ENCODE results near the gene MXD1. TPM values are rescaled to one million over a fixed set of nuclear protein-coding genes. Genes with fewer than 3 reads are reported as not detected.
"Not testable (repeated sequence)": the region's sequence is repeated elsewhere in the genome, so short reads cannot be mapped to it uniquely, and the experiment has no call there.

MXD1 gene
- total and polyA plus RNA-seq, 9 of the 15 experiments (the other 6 are each of a cell fraction or from before 2014, with no cell fraction given): 6.7 to 35.9 (median 11.0) TPM

- POLR2A ChIA-PET: interaction anchor here (0.6 to 2.5 kb wide), 4 partner anchors 8 to 346 kb away, joined by 3 to 17 read pairs (median 4); partner anchors contain the start of gene MXD1
- H2AFZ ChIP-seq (ENCODE audit: low read depth, low read length); DNase-seq (ENCODE audit: extremely low read depth in 1 of 4, low spot score in 3 of 4); H3K4me1 ChIP-seq (replicated peaks in 1 of 2; ENCODE audit: control insufficient read depth in 2 of 2, insufficient read depth in 2 of 2, low read length in 2 of 2); H3K27ac ChIP-seq (ENCODE audit: extremely low read depth, low read depth, low read length); H3K9me1 ChIP-seq (ENCODE audit: control insufficient read depth, insufficient read depth, low read length); FAIRE-seq; H4K20me1 ChIP-seq (replicated peaks; ENCODE audit: control insufficient read depth, insufficient read depth, low read length); in situ Hi-C loops (cut with MboI); CTCF ChIA-PET (ENCODE audit: low intra/inter-chr PET ratio); BruUV-seq (replicated peaks); H3K27me3 ChIP-seq (ENCODE audit: control insufficient read depth in 2 of 2, insufficient read depth in 2 of 2, low read length in 2 of 2); H3K9me3 ChIP-seq (replicated peaks; ENCODE audit: control insufficient read depth, insufficient read depth, low read depth, low read length): not testable (repeated sequence)
- intact Hi-C loops (cut with micrococcal nuclease): loop anchor here (5.0 to 10.0 kb wide), 2 partner anchors 70 to 172 kb away; partner anchors contain the start of gene GMCL1
- ATAC-seq: peak; percentile 48
- Histone ChIP-seq H3K79me2 (ENCODE audit: control insufficient read depth, insufficient read depth, low read length) (peaks cover 18% of the 10 kb centered on the region), H3K36me3 (ENCODE audit: control insufficient read depth, insufficient read depth, low read length) (peaks cover 39% of the 10 kb centered on the region), H3K9ac (ENCODE audit: insufficient read depth in 1 of 2, low read depth in 2 of 2, low read length in 2 of 2) (peak overlapping the region; percentile 88 to 89), H3K4me3 (peak overlapping the region; percentile 68), H3K4me2 (ENCODE audit: insufficient read depth, low read length) (peak overlapping the region; percentile 89)
- 0 out of 2 replicates have a peak, but pooled peaks have one; percentile 7 for TF ChIP-seq KAT7 (CRISPR knock-in tag; IDR thresholded peaks at IDR 0.05; ENCODE audit: borderline replicate concordance)
- 28% methylated on average over 18 of the region's 23 CpGs for WGBS (ENCODE audit: insufficient coverage, low coverage, missing lambda C conversion rate)
Measured at GRCh38 chr2:69894737-69895136, 20.2 kb upstream of the MXD1 start.

GRCh38 chr2:69902213-69902922 is 12.5 kb upstream of the MXD1 start:
- no peak for DNase-seq (ENCODE audit: extremely low read depth in 1 of 4, low spot score in 3 of 4)
- TF ChIP-seq ZNF507 (tag; conservative IDR thresholded peaks at IDR 0.05) (no peak), HBP1 (CRISPR knock-in tag; IDR thresholded peaks at IDR 0.05) (peak; percentile 71; the same call in 1 of the 2 replicates), ZBTB26 (CRISPR knock-in tag; IDR thresholded peaks at IDR 0.05) (peak; percentile 74; the same call in 1 of the 2 replicates), ZNF184 (CRISPR knock-in tag; IDR thresholded peaks at IDR 0.05) (no peak), ZNF263 (CRISPR knock-in tag; IDR thresholded peaks at IDR 0.05; ENCODE audit: borderline replicate concordance) (peak; percentile 69), PTBP1 (IDR thresholded peaks at IDR 0.05; ENCODE audit: low read depth, low read length) (0 out of 2 replicates have a peak, but pooled peaks have one; percentile 18), ETV6 (IDR thresholded peaks at IDR 0.05; ENCODE audit: borderline replicate concordance in 1 of 2, low read depth in 2 of 2, low read length in 1 of 2) (peak; percentile 50 to 61; a peak in 3 of 4 replicates), ETV6 (CRISPR knock-in tag; IDR thresholded peaks at IDR 0.05; ENCODE audit: borderline replicate concordance) (no peak), SMARCE1 (IDR thresholded peaks at IDR 0.05) (peak; percentile 28; the same call in 1 of the 2 replicates)
- FAIRE-seq: peak; percentile 48
- no peak; the same call in 2 of the 3 replicates for ATAC-seq
- CTCF ChIA-PET (ENCODE audit: low intra/inter-chr PET ratio): no interaction called here
- Histone ChIP-seq H3K4me3 (no peak overlapping the region), H3K79me2 (ENCODE audit: control insufficient read depth, insufficient read depth, low read length) (peaks cover 3% of the 10 kb centered on the region; the same call in 2 of the 3 replicates), H3K4me1 (replicated peaks in 1 of 2; ENCODE audit: control insufficient read depth in 2 of 2, insufficient read depth in 2 of 2, low read length in 2 of 2) (peaks cover 2 to 11% of the 10 kb centered on the region in 2 experiments; a peak in 3 of 5 replicates), H3K27ac (ENCODE audit: extremely low read depth, low read depth, low read length) (peak overlapping the region; percentile 46; the same call in 1 of the 3 replicates), H3K4me2 (ENCODE audit: insufficient read depth, low read length) (peak overlapping the region; percentile 61), H4K20me1 (replicated peaks; ENCODE audit: control insufficient read depth, insufficient read depth, low read length) (0 out of 2 replicates have a peak, but pooled peaks cover 3% of the 10 kb centered on the region), H3K9me3 (replicated peaks; ENCODE audit: control insufficient read depth, insufficient read depth, low read depth, low read length) (no peaks in the 10 kb centered on the region), H3K9ac (ENCODE audit: insufficient read depth in 1 of 2, low read depth in 2 of 2, low read length in 2 of 2) (peak overlapping the region in 1 of 2 experiments; percentile 76; a peak in 1 of 4 replicates), H3K27me3 (ENCODE audit: control insufficient read depth in 2 of 2, insufficient read depth in 2 of 2, low read length in 2 of 2) (no peaks in the 10 kb centered on the region), H3K36me3 (ENCODE audit: control insufficient read depth, insufficient read depth, low read length) (peaks cover 84% of the 10 kb centered on the region), H2AFZ (ENCODE audit: low read depth, low read length) (no peak overlapping the region), H3K9me1 (ENCODE audit: control insufficient read depth, insufficient read depth, low read length) (no peaks in the 10 kb centered on the region)
- no TSS peak for BruUV-seq (replicated peaks)
- POLR2A ChIA-PET: interaction anchor here (0.8 to 1.9 kb wide), 3 partner anchors 8 to 185 kb away, joined by 3 to 6 read pairs (median 4); partner anchors contain the start of gene MXD1
- in situ Hi-C loops (cut with MboI): loop anchor here (25.0 kb wide), 1 partner anchor 735 kb away; no protein-coding TSS in a partner anchor
- WGBS (ENCODE audit: insufficient coverage, low coverage, missing lambda C conversion rate): 68% methylated on average over 4 of the region's 8 CpGs
- intact Hi-C loops (cut with micrococcal nuclease): no loop called here

All from K562 (cell line).